GM12892 (cell line): ENCODE results near the gene GIMAP6.

ENCODE experiments used
- POLR2A ChIP-seq: IDR thresholded peaks from 2 replicates; pipeline ENCODE4 v1.6.1; 2011; ENCODE audit warnings: low read depth, low read length, control low read depth
- POLR2AphosphoS5 ChIP-seq: IDR thresholded peaks from 2 replicates; pipeline ENCODE4 v1.6.1; 2011; ENCODE audit warnings: low read depth, low read length, control low read depth

GRCh38 chr7:150660939-150661613 lies 28.9 kb upstream of the GIMAP6 start:
- TF ChIP-seq POLR2A = no peak
- no peak for TF ChIP-seq POLR2AphosphoS5
